ENCODE results near the gene ANKRD11. TPM values are rescaled to one million over a fixed set of nuclear protein-coding genes. Genes with fewer than 3 reads are reported as not detected.
"Not testable (repeated sequence)": the region's sequence is repeated elsewhere in the genome, so short reads cannot be mapped to it uniquely, and the experiment has no call there.

The ANKRD11 gene
- total RNA-seq, 1 donor, result 80.8 TPM

DNA sequence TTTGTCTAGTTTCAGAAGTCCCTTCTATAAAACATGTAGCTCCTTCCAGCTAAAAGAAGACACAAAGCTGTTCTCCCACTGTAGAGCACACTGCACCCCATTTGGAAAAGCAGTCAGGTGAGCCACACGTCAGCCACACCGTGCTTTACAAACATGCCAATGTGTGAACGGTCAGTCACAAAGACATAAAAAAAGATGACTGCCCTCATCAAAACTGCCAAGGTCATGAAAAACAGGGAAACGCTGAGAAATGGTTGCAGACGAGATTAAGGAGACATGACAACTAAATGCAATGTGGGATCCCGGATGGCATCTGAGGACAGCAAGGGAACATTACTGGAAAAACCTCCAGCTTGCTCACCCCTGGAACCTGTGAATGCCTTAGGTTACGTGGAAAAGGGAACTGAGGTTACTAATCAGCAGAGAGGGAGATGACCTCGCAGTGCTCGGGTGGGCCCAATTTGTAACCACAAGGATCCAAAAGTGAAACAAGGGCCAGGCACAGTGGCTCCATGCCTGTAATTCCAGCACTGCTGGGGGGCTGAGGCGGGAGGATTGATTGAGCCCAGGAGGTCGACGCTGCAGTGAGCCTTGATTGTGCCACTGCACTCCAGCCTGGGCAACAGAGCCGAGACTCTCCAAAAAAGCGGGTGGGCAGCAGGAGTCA lies 8.1 kb downstream of the ANKRD11 start:
- DNase-seq (ENCODE audit: low read depth in 2 of 3, low spot score in 2 of 3), result no peak

DNA sequence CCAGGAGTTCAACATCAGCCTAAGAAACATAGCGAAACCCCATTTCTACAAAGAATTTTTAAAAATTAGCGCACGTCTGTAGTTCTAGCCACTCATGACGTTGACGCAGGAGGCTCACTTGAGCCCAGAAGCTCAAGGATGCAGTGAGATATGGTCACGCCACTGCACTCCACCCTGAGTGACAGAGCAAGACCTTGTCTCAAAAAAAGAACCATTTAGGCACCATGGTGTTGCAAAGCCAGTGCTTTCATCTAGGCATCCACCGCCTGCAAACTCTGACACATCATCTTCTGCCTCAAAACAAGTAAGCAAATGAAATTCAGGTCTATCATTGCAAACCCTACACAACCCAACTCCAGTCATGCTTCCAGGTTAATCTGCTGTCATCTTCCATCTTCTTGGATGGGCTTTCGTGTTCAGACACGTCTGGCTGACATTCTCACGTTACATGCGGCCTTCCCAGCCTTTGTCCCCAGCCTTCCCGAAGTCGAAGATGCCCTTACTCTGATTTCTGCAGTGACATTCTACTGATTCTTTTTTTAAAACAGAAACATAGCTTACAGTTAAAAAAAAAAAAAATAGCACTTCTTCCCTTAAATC lies 8.9 kb downstream of the ANKRD11 start:
- no peak for DNase-seq (ENCODE audit: low read depth in 2 of 3, low spot score in 2 of 3)

- DNase-seq (ENCODE audit: low read depth in 2 of 3, low spot score in 2 of 3), result no peak
These were observed 11.7 kb downstream of the ANKRD11 start for GRCh38 chr16:89478576-89479221.

DNA sequence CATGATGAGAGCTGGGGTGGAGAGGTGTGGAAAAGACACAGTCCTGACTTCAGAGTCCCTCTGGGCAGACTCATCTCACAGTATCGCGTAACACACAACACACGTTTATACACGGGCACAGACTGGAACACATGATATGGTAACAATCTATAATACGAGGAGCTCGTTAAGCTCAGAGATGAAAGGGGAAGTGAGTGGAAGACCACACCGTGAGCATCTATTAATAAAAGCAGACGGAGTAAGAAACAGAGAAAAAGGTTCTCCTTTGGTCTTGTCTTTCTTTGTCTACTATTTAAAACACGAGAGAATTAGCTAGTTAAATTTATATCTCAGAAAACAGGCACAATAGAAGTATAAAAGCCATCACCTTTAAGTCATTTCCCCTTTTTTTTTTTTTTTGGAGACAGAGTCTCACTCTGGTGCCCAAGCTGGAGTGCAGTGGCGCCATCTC lies 13.5 kb downstream of the ANKRD11 start:
- DNase-seq (ENCODE audit: low read depth in 2 of 3, low spot score in 2 of 3), result peak in 1 of 3 donors; percentile 71

GRCh38 chr16:89476379-89476778 lies 14.0 kb downstream of the ANKRD11 start:
- DNase-seq (ENCODE audit: low read depth in 2 of 3, low spot score in 2 of 3), result no peak

- peak in 1 of 3 donors; percentile 27 for DNase-seq (ENCODE audit: low read depth in 2 of 3, low spot score in 2 of 3)
These were observed 15.2 kb downstream of the ANKRD11 start for GRCh38 chr16:89475144-89475543.

GRCh38 chr16:89473791-89474414 lies 16.5 kb downstream of the ANKRD11 start:
- DNase-seq (ENCODE audit: low read depth in 2 of 3, low spot score in 2 of 3), result no peak

DNA sequence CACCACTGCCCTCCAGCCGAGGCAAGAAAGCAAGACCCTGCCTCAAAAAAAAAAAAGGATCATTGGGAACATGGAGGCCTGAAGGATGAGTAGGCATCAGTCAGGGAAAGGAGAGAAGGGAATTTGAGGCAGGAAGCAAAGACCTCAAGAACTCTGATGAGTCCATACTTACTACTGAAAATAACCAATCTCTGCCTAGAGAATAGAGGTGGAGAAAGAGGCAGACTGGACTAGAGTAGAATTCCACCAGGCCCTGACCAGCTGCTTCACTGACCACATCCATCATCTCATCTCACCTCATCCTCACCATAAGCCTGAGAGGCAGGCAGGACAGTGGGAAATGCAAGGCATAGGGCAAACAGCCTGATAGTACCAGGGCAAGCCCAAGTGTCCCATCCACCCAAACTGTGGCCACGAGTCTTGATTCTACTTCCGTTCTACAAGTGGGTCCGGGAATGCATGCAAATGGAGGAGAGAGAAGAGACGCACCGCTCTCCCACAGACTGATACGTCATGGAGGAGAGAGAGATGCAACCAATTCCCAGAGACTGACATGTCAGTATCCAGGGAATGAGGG lies 17.1 kb downstream of the ANKRD11 start:
- DNase-seq (ENCODE audit: low read depth in 2 of 3, low spot score in 2 of 3), result no peak

GRCh38 chr16:89472711-89473075 lies 17.7 kb downstream of the ANKRD11 start:
- DNase-seq (ENCODE audit: low read depth in 2 of 3, low spot score in 2 of 3), result no peak

DNA sequence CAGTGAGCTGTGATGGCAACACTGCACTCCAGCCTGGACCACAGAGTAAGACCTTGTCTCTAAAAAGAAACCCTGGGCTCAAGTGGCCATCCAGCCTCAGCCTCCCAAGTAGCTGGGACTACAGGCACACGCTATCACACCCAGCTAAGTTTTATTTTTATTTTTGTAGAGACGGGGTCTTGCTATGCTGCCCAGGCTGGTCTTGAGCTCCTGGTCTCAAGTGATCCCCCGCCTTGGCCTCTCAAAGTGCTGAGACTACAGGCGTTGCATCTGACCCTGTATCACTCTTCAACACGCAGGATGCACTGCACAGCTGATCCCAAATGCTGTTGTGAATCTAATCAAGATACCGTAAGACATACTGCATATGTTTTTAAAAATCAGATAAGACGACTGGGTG lies 23.0 kb downstream of the ANKRD11 start:
- DNase-seq (ENCODE audit: low read depth in 2 of 3, low spot score in 2 of 3), result no peak

DNA sequence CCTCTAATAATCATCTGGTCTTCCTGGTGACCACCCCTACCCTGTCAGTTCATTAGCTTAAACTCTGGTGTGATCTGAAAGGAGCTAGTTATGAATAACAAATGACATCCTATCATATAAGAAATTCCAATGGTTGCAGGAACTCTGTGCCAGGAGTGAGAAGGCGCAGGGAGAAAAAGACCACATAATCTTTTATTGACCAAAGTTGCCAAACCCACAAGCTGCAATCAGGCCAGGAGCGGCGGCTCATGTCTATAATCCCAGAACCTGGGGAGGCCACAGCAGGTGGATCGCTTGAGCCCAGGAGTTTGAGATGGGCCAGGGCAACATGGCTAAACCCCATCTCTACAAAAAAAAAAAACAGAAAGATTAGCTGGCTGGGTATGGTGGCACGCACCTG lies 23.4 kb downstream of the ANKRD11 start:
- no peak for DNase-seq (ENCODE audit: low read depth in 2 of 3, low spot score in 2 of 3)

GRCh38 chr16:89463312-89463711 lies 27.0 kb downstream of the ANKRD11 start:
- DNase-seq (ENCODE audit: low read depth in 2 of 3, low spot score in 2 of 3), result not testable (repeated sequence)

DNA sequence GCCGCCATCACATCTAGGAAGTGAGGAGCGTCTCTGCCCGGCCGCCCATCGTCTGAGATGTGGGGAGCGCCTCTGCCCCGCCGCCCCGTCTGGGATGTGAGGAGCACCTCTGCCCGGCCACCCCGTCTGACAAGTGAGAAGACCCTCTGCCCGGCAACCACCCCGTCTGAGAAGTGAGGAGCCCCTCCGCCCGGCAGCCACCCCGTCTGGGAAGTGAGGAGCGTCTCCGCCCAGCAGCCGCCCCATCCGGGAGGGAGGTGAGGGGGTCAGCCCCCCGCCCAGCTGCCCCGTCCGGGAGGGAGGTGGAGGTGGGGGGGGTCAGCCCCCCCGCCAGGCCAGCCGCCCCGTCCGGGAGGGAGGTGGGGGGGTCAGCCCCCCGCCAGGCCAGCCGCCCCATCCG lies 27.7 kb downstream of the ANKRD11 start:
- DNase-seq (ENCODE audit: low read depth in 2 of 3, low spot score in 2 of 3), result not testable (repeated sequence)

DNA sequence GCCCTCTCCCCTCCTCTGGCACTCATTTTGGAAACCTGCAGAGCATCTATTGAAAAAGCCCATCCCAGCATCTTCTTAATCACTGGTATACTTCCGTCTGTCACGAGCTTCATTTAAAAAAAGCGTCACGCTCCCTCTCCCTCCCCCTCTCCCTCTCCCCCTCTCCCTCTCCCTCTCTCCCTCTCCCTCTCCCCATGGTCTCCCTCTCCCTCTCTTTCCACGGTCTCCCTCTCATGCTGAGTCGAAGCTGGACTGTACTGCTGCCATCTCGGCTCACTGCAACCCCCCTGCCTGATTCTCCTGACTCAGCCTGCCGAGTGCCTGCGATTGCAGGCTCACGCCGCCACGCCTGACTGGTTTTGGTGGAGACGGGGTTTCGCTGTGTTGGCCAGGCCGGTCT lies 28.5 kb downstream of the ANKRD11 start:
- not testable (repeated sequence) for DNase-seq (ENCODE audit: low read depth in 2 of 3, low spot score in 2 of 3)

GRCh38 chr16:89460556-89460955 lies 29.8 kb downstream of the ANKRD11 start:
- no peak for DNase-seq (ENCODE audit: low read depth in 2 of 3, low spot score in 2 of 3)

DNA sequence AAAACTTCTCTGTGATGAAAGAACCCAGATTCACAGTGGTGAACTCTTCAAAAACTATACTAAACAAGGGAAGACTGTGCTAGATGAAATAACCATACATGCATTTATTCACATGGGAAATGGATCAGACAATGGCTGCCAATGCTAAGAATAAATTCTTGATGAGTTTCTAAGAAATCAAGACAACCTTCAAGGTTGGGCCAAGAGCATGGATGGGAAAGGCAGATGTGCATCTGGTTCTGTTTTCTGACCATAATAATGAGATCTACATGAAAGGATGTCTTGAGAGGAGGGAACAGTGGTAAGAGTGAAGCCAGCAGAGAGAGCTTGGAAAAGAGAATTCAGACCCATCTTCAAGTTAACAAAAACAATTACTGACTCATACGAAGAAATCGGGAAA lies 31.4 kb downstream of the ANKRD11 start:
- no peak for DNase-seq (ENCODE audit: low read depth in 2 of 3, low spot score in 2 of 3)

- no peak for DNase-seq (ENCODE audit: low read depth in 2 of 3, low spot score in 2 of 3)
These were observed 31.8 kb downstream of the ANKRD11 start for GRCh38 chr16:89458551-89458950.

GRCh38 chr16:89456419-89456959 lies 33.9 kb downstream of the ANKRD11 start:
- no peak for DNase-seq (ENCODE audit: low read depth in 2 of 3, low spot score in 2 of 3)

- no peak for DNase-seq (ENCODE audit: low read depth in 2 of 3, low spot score in 2 of 3)
These were observed 34.7 kb downstream of the ANKRD11 start for GRCh38 chr16:89455692-89456091.

DNA sequence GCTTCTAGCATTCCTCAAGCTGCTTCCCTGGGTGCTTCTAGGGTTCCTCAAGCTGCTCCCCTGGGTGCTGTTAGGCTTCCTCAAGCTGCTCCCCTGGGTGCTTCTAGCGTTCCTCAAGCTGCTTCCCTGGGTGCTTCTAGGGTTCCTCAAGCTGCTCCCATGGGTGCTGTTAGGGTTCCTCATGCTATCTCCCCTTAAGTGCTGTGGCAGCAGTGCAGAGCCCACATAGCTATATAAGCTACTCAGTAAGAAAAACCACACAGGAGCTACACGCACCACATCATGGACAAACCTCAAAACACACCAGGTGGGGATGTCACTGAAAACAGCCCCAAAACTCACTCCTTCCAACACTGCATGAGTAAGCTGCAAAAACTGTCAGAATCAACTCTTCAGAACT lies 35.2 kb downstream of the ANKRD11 start:
- no peak for DNase-seq (ENCODE audit: low read depth in 2 of 3, low spot score in 2 of 3)

Data from hematopoietic multipotent progenitor cell (in vitro differentiated cells).